ENCODE measurements around the gene NTM.

Gene NTM

GRCh38 chr11:131373756-131374155, 3.3 kb downstream of the NTM start:
- no peak for DNase-seq

GRCh38 chr11:131375421-131375820, 5.0 kb downstream of the NTM start:
- no peak for DNase-seq

GRCh38 chr11:131375915-131376314, 5.5 kb downstream of the NTM start:
- DNase-seq: no peak

GRCh38 chr11:131378931-131379330, 8.5 kb downstream of the NTM start:
- no peak for DNase-seq

GRCh38 chr11:131385763-131386390, 15.5 kb downstream of the NTM start:
- no peak for DNase-seq

- DNase-seq: no peak
These were observed 16.0 kb downstream of the NTM start for GRCh38 chr11:131386408-131386807.

GRCh38 chr11:131388030-131388429, 17.6 kb downstream of the NTM start:
- DNase-seq: no peak

- peak; percentile 38 for DNase-seq
These were observed 19.2 kb downstream of the NTM start for GRCh38 chr11:131389582-131389981.

GRCh38 chr11:131391176-131391575, 20.8 kb downstream of the NTM start:
- no peak for DNase-seq

- no peak for DNase-seq
These were observed 22.3 kb downstream of the NTM start for GRCh38 chr11:131392528-131393255.

- DNase-seq: no peak
These were observed 23.3 kb downstream of the NTM start for GRCh38 chr11:131393691-131394090.

- no peak for DNase-seq
These were observed 27.3 kb downstream of the NTM start for GRCh38 chr11:131397675-131398074.

- no peak for DNase-seq
These were observed 31.6 kb downstream of the NTM start for GRCh38 chr11:131402040-131402439.

GRCh38 chr11:131404010-131404409, 33.6 kb downstream of the NTM start:
- no peak for DNase-seq

- no peak for DNase-seq
These were observed 37.7 kb downstream of the NTM start for GRCh38 chr11:131408025-131408640.

- DNase-seq: no peak
These were observed 38.9 kb downstream of the NTM start for GRCh38 chr11:131409345-131409744.

- no peak for DNase-seq
These were observed 41.2 kb downstream of the NTM start for GRCh38 chr11:131411636-131412035.

GRCh38 chr11:131412061-131412460, 41.6 kb downstream of the NTM start:
- no peak for DNase-seq

- no peak for DNase-seq
These were observed 42.8 kb downstream of the NTM start for GRCh38 chr11:131413217-131413616.

- DNase-seq: no peak
These were observed 47.8 kb downstream of the NTM start for GRCh38 chr11:131418189-131418588.

- no peak for DNase-seq
These were observed 50.8 kb downstream of the NTM start for GRCh38 chr11:131421066-131421855.

GRCh38 chr11:131422029-131422428, 51.6 kb downstream of the NTM start:
- DNase-seq: no peak

GRCh38 chr11:131422496-131422895, 52.1 kb downstream of the NTM start:
- no peak for DNase-seq

- DNase-seq: no peak
These were observed 53.3 kb downstream of the NTM start for GRCh38 chr11:131423688-131424087.
